NCI-H748 (cell line): ENCODE results near the gene ZBTB34.

Source experiments
- DNase-seq: peaks from one replicate; lab custom pipeline; 2025; ENCODE audit not compliant: unreplicated experiment; lab: John Stamatoyannopoulos, UW

Gene ZBTB34

GRCh38 chr9:126915846-126916543 lies 55.6 kb downstream of the ZBTB34 start:
- DNase-seq = no peak

- DNase-seq = no peak
These were observed 56.5 kb downstream of the ZBTB34 start for GRCh38 chr9:126916909-126917308.

GRCh38 chr9:126919193-126919592 lies 58.8 kb downstream of the ZBTB34 start:
- DNase-seq = peak; percentile 11

- DNase-seq = no peak
These were observed 65.4 kb downstream of the ZBTB34 start for GRCh38 chr9:126925876-126926275.

GRCh38 chr9:126926364-126926763 lies 65.9 kb downstream of the ZBTB34 start:
- DNase-seq = no peak

GRCh38 chr9:126927419-126927818 lies 67.0 kb downstream of the ZBTB34 start:
- peak; percentile 18 for DNase-seq

- no peak for DNase-seq
These were observed 72.5 kb downstream of the ZBTB34 start for GRCh38 chr9:126932871-126933321.

GRCh38 chr9:126933334-126933980 lies 73.0 kb downstream of the ZBTB34 start:
- DNase-seq = no peak

GRCh38 chr9:126934441-126934840 lies 74.0 kb downstream of the ZBTB34 start:
- DNase-seq = no peak
